Effector memory CD8-positive, alpha-beta T cell (primary cell): ENCODE data around the gene GOLM1.
A peak's percentile ranks its signal among the peaks of the same experiment; 100 is the strongest.
"Not testable (repeated sequence)": the region's sequence is repeated elsewhere in the genome, so short reads cannot be mapped to it uniquely, and the experiment has no call there.

ENCODE experiments used
- ATAC-seq: fragments of 150-1000 bp; cut with Tn5 transposase; replicated peaks from 2 replicates; pipeline ENCODE4 v1.10.0; 2021; ENCODE audit warnings: mild to moderate bottlenecking, moderate library complexity
- DNase-seq, 3 experiments: peaks; one replicate each; pipeline ENCODE4 v3.0.0; 2021
- H3K27ac Mint-ChIP-seq, 2 donors: one replicate each; pipeline ENCODE4 v1.8.0; 2022; ENCODE audit warnings: mild to moderate bottlenecking in 2 of 2, mixed read lengths in 2 of 2, moderate library complexity in 2 of 2
- H3K27me3 Mint-ChIP-seq, 2 donors: one replicate each; pipeline ENCODE4 v1.8.0; 2022; ENCODE audit warnings: mixed read lengths in 2 of 2
- H3K36me3 Mint-ChIP-seq: one replicate; pipeline ENCODE4 v1.8.0; 2022; ENCODE audit warnings: mild to moderate bottlenecking, moderate library complexity, mixed read lengths; ENCODE audit not compliant: insufficient read depth
- H3K4me1 Mint-ChIP-seq, 2 donors: one replicate each; pipeline ENCODE4 v1.8.0; 2022; ENCODE audit warnings: low read depth in 2 of 2, mixed read lengths in 2 of 2
- H3K4me3 Mint-ChIP-seq, 2 donors: one replicate each; pipeline ENCODE4 v1.8.0; 2022; ENCODE audit warnings: mild to moderate bottlenecking in 2 of 2, mixed read lengths in 2 of 2, moderate library complexity in 2 of 2
- H3K9me3 Mint-ChIP-seq, 2 donors: one replicate each; pipeline ENCODE4 v1.8.0; 2022; ENCODE audit warnings: mixed read lengths in 2 of 2

Gene GOLM1

DNA sequence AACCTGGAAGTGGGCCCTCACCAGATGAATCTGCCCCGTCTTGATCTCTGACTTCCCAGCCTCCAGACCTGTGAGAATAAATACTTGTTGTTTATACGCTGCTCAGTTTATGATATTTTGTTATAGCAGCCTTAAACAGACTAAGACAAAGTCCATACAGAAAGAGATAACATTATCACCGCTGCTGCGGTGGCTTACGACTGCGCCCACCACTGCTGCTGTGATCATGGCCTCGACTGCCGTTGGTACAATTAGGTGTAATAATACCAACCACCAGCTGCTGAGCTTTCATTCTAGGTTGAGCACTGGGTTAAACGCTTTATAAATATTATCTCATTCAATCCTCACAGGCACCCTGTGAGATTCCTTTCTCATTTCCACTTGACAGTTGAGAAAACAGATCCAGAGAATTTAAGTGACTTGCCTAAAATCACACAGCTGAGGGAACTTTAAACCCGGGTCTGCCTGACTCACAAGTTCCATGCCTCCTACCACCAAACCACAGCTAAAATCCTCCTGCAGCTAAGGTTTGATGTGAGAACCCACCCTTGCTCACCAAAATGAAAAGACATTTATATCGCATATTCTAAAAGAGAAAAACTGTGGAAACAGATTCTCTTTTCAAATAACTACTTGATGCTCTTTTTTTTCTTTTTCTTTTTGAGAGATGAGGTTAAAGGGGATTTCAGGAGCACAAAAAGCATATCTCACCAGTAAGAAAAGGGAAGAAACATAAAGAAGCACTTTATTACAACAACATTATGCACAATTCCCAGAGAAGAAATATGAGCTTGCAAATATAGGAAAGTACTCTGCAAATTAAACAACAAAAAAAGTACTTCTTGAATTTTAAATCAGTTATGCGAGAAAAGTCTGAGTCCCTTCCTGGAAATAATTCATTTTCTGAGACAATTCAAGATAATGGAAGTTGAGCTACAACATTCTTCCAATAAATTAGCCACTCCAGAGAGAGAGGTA is 23.9 kb downstream of the GOLM1 start:
- DNase-seq (no peak), ATAC-seq (peak; percentile 36)
- no peaks in the 10 kb centered on the region for H3K9me3 Mint-ChIP-seq
- peaks cover 5 to 8% of the 10 kb centered on the region in 2 donors for H3K4me1 Mint-ChIP-seq
- H3K27me3 Mint-ChIP-seq: peaks cover 0 to 9% of the 10 kb centered on the region in 2 donors
- peak overlapping the region; percentile 3 to 48 for H3K4me3 Mint-ChIP-seq
- H3K36me3 Mint-ChIP-seq: peaks cover 5% of the 10 kb centered on the region
- H3K27ac Mint-ChIP-seq: peak overlapping the region; percentile 4 to 66

DNA sequence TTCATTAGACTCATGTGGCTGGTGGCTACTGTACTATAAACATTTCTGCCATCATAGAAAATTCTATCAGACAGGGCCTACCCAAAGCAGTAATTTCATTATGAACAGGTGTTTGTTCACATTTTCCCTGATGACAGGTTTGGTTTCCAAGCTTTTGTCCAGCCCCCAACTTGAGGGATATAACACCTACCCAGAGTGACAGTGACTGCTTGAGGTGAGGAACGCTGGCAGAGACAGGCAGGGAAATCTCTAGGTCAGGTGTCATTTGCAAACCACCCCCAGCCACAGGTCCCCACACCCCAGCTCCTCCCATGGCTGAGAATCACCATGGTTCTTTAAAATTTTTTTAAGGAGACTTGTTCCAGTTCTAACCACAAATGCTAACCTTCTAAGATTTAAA is 25.5 kb downstream of the GOLM1 start:
- DNase-seq (no peak), ATAC-seq (no peak)
- H3K4me3 Mint-ChIP-seq: no peak overlapping the region
- peaks cover 5 to 8% of the 10 kb centered on the region in 2 donors for H3K4me1 Mint-ChIP-seq
- peaks cover 5% of the 10 kb centered on the region for H3K36me3 Mint-ChIP-seq
- no peak overlapping the region for H3K27ac Mint-ChIP-seq
- peaks cover 0 to 9% of the 10 kb centered on the region in 2 donors for H3K27me3 Mint-ChIP-seq
- H3K9me3 Mint-ChIP-seq: no peaks in the 10 kb centered on the region

DNA sequence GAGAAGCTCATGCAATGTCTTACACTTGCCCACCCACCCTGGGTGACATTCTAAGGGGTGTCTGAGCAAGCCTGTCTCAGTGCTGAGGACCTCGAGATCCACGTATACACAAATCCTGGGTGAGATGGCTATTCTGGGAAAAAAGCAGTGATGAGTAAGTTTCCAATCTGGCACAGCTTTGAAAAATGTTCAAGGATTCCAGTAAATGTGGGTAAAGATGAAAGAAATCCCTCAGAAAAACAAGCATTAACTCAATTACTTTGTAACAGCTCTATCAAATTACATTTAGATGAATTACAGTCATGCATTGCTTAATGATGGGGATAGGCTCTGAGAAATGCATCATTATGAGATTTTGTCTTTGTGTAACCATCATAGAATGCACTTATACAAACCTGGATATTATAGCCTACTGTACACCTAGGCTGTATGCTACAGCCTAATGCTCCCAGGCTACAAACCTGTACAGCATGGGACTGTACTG is 26.9 kb downstream of the GOLM1 start:
- peaks cover 0 to 9% of the 10 kb centered on the region in 2 donors for H3K27me3 Mint-ChIP-seq
- no peaks in the 10 kb centered on the region for H3K9me3 Mint-ChIP-seq
- peaks cover 5 to 8% of the 10 kb centered on the region in 2 donors for H3K4me1 Mint-ChIP-seq
- peaks cover 5% of the 10 kb centered on the region for H3K36me3 Mint-ChIP-seq
- no peak for DNase-seq
- no peak for ATAC-seq
- no peak overlapping the region for H3K4me3 Mint-ChIP-seq
- no peak overlapping the region for H3K27ac Mint-ChIP-seq

DNA sequence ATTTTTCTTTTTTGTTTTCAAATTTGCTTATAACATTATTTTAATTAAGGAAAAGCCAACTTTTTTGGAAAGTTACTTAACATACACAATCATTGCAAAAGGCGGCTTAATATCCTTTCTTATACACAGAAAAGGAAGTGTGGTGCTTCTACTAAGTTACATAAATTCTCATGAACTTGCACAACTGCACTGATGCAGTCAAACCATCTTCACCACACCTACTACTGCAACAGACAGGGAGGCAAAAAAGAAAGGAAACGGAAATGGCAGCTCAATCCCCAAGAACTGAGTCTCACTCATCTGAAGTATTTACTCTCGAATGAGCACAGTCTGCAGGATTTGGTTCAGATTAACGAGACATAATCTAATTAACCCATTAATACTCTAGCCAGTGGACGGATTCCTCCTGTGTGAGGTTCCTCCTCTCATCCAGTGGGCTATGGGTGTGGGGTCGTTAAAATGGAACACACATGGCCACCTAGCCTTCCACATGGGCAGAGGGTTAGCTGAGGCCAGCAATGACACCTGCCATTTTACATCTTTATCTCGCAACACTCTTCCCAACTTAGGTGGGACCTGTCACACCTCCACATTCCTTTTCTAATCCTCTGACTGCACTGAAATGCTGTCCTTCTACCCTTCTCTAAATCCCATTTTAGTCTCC is 30.0 kb downstream of the GOLM1 start:
- Mint-ChIP-seq H3K9me3 (no peaks in the 10 kb centered on the region), H3K27me3 (peaks cover 0 to 5% of the 10 kb centered on the region in 2 donors), H3K4me1 (no peaks in the 10 kb centered on the region), H3K27ac (no peak overlapping the region), H3K36me3 (no peaks in the 10 kb centered on the region), H3K4me3 (no peak overlapping the region)
- no peak for ATAC-seq
- no peak for DNase-seq

DNA sequence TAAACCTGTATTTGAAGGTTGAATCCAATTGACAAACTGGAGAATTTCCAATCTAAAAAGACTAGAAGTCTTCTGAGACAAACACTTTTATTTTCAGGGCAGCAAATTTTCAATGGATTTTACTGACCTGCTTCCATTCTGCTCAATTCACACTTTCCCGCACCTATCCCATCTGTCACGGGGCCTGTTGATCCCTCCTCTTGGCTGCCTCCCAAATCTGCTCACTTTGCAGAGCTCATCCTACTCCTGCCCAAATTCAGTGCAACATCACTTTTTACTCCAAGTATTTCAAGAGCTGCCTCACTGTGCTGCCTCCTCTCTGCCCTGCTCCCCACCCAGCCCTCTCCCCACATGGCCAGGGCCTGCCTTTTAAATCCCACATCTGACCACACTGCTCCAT is 35.1 kb downstream of the GOLM1 start:
- Mint-ChIP-seq H3K27me3 (peaks cover 7 to 17% of the 10 kb centered on the region in 2 donors), H3K27ac (no peak overlapping the region), H3K9me3 (no peaks in the 10 kb centered on the region), H3K4me1 (peaks cover 5 to 14% of the 10 kb centered on the region in 2 donors), H3K4me3 (no peak overlapping the region), H3K36me3 (no peaks in the 10 kb centered on the region)
- DNase-seq (no peak), ATAC-seq (no peak)

DNA sequence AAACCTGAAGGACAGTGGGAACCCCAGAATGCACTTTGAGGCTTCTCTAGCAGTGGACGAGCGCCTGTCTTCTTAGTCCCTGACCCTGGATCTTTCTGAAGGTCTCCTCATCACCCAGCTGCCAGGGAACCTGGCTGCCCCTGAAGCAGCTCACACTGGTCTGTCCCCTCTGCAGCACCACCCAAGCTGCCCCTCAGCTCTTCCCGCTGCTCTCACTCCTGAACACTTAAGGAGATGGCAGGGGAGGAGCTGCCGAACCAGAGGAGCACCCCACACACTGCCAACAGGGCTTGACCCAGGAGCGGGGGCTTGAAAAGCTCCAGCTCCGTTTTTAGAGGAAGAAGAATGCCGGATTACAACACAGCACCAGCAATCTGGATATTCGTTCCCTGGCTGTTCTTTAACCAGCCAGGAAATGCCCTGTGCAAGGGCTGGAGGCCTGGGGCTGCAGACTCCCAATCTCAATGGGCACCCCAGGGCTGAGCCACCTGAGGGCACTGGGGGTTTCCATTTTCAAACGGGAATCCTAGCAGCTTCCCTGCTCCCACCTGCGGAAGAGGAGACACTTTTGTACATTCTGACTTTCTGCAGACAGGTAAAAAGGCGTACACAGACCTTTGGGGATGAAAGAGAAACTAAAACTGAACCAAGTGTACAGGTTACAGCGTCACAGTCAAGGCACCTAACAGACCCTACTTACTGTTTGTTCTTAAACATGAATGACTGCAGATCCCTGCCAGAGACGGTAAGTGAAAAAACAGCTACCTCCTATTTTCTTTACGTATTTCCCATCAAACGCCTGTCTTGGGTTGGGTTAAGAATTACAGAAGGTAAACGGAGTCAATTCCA is 36.3 kb downstream of the GOLM1 start:
- Mint-ChIP-seq H3K36me3 (no peaks in the 10 kb centered on the region), H3K4me3 (peak overlapping the region in 1 of 2 donors; percentile 23), H3K4me1 (peaks cover 5 to 14% of the 10 kb centered on the region in 2 donors), H3K27ac (peak overlapping the region in 1 of 2 donors; percentile 73), H3K9me3 (no peaks in the 10 kb centered on the region), H3K27me3 (peaks cover 12 to 21% of the 10 kb centered on the region in 2 donors)
- ATAC-seq: no peak
- no peak for DNase-seq

DNA sequence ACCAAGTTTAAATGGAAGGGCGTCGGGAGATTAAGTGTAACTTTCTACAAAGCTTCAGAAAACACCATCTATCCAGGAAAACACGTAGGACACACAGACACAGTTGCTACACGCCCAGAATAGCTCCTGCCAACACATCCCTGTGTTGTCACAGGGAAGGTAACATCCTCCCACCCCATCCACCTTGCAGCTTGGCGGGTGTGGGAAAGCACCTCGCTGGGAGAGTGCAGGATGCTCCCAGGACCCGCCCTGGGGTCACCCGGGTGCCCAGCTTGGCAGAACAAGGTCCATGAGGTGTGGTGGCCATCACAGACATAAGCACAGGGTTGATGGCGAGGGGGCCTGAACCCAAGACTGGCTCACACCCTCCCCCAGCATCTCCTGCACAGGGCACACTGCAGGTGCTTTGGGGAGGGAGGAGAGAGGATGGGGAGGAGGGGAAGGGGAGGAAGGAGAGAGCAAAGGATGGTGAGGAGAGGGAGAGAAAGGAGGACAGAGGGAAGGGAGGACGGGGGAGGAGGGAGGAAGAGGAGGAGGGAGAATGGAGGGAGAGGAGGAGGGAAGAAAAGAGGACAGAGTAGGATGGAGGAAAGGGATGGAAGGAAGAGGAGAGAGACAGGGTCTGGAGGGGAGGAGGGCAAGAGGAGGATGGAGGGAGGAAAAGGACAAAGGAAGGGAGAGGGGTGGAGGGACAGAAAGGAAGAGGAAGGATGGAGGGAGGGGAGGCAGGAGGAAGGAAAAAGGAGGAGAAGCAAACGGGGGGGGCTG is 37.2 kb downstream of the GOLM1 start:
- no peak overlapping the region for H3K4me3 Mint-ChIP-seq
- ATAC-seq (no peak), DNase-seq (no peak)
- no peak overlapping the region for H3K27ac Mint-ChIP-seq
- H3K36me3 Mint-ChIP-seq: no peaks in the 10 kb centered on the region
- H3K9me3 Mint-ChIP-seq: no peaks in the 10 kb centered on the region
- peaks cover 12 to 21% of the 10 kb centered on the region in 2 donors for H3K27me3 Mint-ChIP-seq
- H3K4me1 Mint-ChIP-seq: peaks cover 5 to 14% of the 10 kb centered on the region in 2 donors

DNA sequence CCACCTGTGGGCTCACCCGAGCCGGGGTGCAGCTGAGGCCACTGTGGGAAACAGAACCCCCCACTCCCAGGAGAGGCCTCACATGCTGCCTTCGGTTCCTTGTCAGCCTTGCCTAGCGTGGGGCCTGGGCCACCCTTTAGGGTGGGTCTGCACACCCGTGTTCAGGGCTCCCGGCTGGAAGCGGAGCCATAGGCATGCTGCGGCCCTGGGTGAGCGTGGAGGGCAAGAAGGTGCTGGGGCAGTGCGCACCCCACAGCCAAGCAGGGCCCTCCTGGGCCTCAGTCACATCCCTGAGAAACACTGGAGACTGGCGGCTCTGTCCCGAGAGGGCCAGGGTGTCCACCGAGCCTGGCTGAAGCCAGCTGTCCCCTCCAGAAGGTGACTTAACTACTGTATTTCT is 41.9 kb downstream of the GOLM1 start:
- DNase-seq (no peak), ATAC-seq (no peak)
- H3K27me3 Mint-ChIP-seq: peaks cover 12 to 22% of the 10 kb centered on the region in 2 donors
- H3K36me3 Mint-ChIP-seq: no peaks in the 10 kb centered on the region
- peaks cover 0 to 7% of the 10 kb centered on the region in 2 donors for H3K4me1 Mint-ChIP-seq
- no peaks in the 10 kb centered on the region for H3K9me3 Mint-ChIP-seq
- no peak overlapping the region for H3K4me3 Mint-ChIP-seq
- no peak overlapping the region for H3K27ac Mint-ChIP-seq

DNA sequence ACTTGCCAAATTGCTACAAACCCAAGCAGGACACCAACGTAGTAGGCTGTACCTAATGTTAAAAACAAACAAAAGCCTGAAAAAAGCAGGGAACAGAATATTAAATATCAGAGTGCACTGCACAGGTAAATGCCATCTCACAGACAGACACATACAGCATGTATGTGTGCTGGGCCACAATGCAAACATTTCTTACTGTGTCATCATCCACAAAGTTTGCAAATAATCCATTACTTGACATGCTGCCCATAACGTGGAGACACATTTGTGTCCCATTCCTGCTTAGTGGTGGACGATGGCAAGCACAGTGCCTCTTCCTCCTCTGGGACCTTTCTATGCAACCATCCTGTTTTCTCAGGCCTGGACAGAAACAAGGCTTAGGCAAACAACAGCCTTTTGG is 44.7 kb downstream of the GOLM1 start:
- H3K9me3 Mint-ChIP-seq: no peaks in the 10 kb centered on the region
- no peaks in the 10 kb centered on the region for H3K36me3 Mint-ChIP-seq
- H3K27me3 Mint-ChIP-seq: peaks cover 6 to 21% of the 10 kb centered on the region in 2 donors
- no peaks in the 10 kb centered on the region for H3K4me1 Mint-ChIP-seq
- ATAC-seq (no peak), DNase-seq (no peak)
- H3K27ac Mint-ChIP-seq: no peak overlapping the region
- H3K4me3 Mint-ChIP-seq: no peak overlapping the region

DNA sequence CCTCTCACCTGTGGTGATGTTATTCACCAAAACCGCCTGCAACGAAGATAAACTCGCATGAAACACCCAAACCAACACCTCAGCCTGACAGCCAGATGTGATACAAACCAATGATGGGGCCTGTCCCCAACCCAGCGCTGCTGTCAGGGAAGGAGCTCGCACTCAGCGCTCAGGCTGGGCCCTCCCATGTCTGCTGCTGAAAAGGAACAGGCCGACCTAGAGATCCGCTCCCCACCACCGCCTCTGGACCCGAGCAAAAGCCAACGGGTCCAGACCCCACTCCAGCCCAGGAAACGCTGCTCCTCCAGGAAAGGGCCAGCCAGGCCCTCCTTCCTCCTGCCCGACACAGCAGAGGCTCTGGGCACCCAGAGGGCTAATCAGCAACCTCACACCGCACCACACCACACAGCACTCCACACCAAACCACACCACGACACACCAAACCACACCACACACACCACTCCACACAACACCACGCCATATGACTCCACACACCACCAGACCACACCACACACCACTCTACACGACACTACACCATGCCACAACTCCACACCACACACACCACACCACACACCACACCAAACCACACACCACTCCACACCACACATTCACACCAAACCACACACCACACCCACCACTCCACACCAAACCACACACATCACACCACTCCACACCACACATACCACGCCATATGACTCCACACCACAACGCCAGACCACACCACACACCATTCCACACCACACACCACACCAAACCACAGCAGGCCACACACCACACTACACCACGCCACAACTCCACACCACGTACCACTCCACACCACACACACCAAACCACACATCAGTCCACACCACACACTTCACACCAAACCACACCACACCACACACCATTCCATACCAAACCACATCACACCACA is 46.5 kb downstream of the GOLM1 start:
- Mint-ChIP-seq H3K27me3 (peaks cover 0 to 14% of the 10 kb centered on the region in 2 donors), H3K4me3 (no peak overlapping the region), H3K36me3 (no peaks in the 10 kb centered on the region), H3K27ac (no peak overlapping the region), H3K9me3 (no peaks in the 10 kb centered on the region), H3K4me1 (no peaks in the 10 kb centered on the region)
- ATAC-seq (peak; percentile 32), DNase-seq (no peak)

DNA sequence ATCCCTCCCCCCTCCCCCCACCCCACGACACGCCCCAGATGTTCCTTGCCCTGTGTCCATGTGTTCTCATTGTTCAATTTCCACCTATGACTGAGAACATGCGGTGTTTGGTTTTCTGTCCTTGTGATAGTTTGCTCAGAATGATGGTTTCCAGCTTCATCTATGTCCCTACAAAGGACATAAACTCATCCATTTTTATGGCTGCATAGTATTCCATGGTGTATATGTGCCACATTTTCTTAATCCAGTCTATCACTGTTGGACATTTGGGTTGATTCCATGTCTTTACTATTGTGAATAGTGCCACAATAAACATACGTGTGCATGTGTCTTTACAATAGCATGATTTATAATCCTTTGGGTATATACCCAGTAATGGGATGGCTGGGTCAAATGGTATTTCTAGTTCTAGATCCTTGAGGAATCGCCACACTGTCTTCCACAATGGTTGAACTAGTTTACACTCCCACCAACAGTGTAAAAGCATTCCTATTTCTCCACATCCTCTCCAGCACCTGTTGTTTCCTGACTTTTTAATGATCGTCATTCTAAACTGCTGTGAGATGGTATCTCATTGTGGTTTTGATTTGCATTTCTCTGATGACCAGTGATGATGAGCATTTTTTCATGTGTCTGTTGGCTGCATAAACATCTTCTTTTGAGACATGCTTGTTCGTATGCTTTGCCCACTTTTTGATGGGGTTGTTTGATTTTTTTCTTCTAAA is 51.2 kb downstream of the GOLM1 start:
- not testable (repeated sequence) for H3K4me1 Mint-ChIP-seq, H3K4me3 Mint-ChIP-seq, H3K9me3 Mint-ChIP-seq, DNase-seq, H3K36me3 Mint-ChIP-seq, ATAC-seq, H3K27me3 Mint-ChIP-seq, H3K27ac Mint-ChIP-seq
